ENCODE measurements around the gene TDRD7. TPM values are rescaled to one million over a fixed set of nuclear protein-coding genes. Genes with fewer than 3 reads are reported as not detected.
A peak's percentile ranks its signal among the peaks of the same experiment; 100 is the strongest.
"Not testable (repeated sequence)": the region's sequence is repeated elsewhere in the genome, so short reads cannot be mapped to it uniquely, and the experiment has no call there.

The TDRD7 gene
- total RNA-seq, 1 donor: 5.4 TPM

DNA sequence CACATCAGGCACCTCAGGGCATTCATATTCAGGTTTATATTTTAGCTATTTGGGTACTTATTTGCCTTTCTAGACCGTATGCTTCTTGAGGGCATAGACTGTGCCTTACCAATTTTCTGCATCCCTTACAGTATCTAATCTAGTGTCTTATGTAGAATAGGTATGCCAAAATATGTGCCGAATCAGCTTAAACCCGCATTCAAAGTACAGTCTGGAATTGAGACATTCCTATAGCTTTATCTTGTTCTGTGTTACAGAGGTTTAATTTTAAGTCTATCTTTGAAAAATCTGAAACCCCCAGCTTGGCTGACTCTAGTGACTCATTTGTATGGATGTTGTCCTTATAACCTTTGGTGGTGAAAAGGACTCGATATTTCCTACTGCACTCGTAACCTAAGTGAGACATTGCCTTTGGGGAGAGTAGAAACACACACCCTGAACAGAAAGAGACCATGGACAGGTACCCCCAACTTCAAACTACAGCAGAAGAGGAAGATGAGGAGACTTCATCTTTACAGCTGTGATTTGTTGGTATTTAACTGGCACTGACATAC lies 62.6 kb downstream of the TDRD7 start:
- no peak for DNase-seq (ENCODE audit: low read depth in 2 of 3, low spot score in 2 of 3)

GRCh38 chr9:97475059-97475458 lies 63.2 kb downstream of the TDRD7 start:
- DNase-seq (ENCODE audit: low read depth in 2 of 3, low spot score in 2 of 3): no peak

DNA sequence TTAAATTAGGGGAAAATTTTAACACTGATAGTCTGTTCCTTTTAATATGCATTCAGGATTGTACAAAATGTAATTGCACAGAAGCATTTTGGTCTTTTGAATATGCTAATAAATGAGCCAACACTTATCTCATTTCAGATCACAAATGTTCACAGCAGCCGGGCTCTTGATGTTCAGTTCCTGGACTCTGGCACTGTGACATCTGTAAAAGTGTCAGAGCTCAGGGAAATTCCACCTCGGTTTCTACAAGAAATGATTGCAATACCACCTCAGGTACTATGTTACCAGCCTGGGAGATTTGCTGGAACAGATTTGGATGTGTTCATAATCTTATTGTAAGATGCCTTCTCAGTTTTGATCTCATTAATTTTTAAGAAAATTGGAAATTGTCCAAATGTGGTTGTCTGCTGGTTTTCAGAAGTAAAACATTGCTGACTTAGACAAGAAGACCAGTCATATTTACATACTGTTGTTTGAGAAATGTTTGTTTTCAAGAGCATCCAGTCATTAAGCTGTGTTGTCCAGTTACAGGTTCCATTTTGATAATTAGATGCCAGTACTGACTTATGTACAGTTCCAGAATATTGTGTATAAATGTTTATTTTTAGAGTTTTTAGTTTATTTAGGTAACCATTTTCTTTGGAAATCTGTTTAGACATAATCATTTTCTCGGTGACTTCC lies 66.5 kb downstream of the TDRD7 start:
- DNase-seq (ENCODE audit: low read depth in 2 of 3, low spot score in 2 of 3): peak in 1 of 3 donors; percentile 20

DNA sequence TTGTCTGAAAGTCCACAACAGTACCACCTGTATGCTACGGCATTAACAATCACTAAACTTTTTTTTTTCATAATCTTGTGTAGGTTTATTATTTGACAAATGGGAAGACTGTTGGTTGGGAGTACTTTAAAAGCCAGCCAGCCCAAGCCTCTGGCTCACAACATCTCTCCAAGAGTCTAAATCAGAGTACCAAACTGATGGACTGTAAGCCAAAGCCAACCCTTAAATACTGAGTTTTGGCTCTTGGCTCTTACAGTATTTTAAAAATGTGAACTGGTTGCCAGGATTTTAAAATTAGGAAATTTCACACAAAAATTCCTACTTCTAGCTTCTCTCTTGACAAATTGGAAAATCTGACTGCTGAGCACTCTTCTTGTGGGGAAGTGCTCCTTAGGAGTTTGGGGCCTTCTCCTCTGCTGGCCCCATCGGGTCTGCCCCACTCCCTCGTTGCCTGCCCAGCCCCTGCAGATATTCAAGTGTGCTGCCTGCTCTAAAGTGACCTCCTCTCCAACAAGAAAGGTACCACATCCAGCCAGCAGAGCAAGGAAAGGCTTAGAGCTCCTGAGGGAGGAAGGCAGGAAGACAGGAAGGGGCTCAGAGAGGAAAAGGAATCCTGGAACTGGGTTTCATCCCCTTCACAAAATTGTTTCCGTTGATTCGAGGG lies 67.7 kb downstream of the TDRD7 start:
- DNase-seq (ENCODE audit: low read depth in 2 of 3, low spot score in 2 of 3): no peak

GRCh38 chr9:97480174-97480573 lies 68.3 kb downstream of the TDRD7 start:
- DNase-seq (ENCODE audit: low read depth in 2 of 3, low spot score in 2 of 3): no peak

DNA sequence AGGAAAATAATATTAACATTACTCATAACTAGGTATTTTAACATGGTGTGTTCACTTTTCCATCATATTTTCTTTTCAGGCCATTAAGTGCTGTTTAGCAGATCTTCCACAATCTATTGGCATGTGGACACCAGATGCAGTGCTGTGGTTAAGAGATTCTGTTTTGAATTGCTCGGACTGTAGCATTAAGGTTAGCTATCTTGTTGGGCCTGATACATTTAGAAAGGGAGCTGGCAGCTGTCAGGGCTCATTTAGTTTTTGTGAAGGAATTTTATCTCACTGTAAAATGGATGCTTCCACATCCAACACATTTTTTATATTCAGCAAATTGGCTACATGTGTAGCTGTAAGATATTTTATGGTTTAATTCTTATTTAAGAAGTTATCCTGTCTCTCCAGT lies 68.9 kb downstream of the TDRD7 start:
- DNase-seq (ENCODE audit: low read depth in 2 of 3, low spot score in 2 of 3): no peak

GRCh38 chr9:97484134-97484533 lies 72.2 kb downstream of the TDRD7 start:
- DNase-seq (ENCODE audit: low read depth in 2 of 3, low spot score in 2 of 3): no peak

DNA sequence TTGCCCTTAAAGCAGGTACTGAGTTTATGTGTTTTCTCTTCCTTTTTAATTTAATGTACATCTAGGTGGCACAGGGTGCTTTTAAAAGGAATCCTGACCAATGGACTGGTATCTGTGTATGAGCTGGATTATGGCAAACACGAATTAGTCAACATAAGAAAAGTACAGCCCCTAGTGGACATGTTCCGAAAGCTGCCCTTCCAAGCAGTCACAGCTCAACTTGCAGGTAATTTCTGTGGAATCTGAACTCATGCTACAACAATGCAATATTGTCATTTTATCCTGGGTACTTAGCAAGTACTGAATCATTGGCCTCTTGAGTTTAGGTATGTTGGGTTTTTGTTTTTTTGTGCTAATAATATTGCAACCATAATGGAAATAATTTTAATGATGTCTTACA lies 75.2 kb downstream of the TDRD7 start:
- DNase-seq (ENCODE audit: low read depth in 2 of 3, low spot score in 2 of 3): no peak

DNA sequence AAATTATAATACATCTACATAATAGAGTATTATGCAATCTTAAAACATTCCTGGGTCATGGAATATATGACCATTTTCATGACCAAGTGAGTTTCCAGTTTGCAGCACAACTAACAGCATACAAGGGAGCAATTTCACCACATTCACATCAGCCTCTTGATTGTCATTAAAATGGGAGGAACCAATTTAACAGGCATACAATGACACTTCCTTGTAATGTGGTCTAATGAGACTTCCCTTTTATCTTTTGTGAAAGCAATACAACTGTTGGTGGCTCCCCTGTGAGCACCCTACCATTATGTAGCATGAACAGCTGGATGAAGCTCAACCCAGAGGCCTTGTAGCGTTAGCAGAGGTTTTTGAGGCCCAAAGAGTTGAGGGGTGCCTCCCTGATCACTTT lies 76.0 kb downstream of the TDRD7 start:
- DNase-seq (ENCODE audit: low read depth in 2 of 3, low spot score in 2 of 3): no peak

- no peak for DNase-seq (ENCODE audit: low read depth in 2 of 3, low spot score in 2 of 3)
Observed at GRCh38 chr9:97491216-97491999, 79.5 kb downstream of the TDRD7 start.

- DNase-seq (ENCODE audit: low read depth in 2 of 3, low spot score in 2 of 3): not testable (repeated sequence)
Observed at GRCh38 chr9:97497558-97498375, 85.9 kb downstream of the TDRD7 start.

- DNase-seq (ENCODE audit: low read depth in 2 of 3, low spot score in 2 of 3): not testable (repeated sequence)
Observed at GRCh38 chr9:97498846-97499245, 87.0 kb downstream of the TDRD7 start.

DNA sequence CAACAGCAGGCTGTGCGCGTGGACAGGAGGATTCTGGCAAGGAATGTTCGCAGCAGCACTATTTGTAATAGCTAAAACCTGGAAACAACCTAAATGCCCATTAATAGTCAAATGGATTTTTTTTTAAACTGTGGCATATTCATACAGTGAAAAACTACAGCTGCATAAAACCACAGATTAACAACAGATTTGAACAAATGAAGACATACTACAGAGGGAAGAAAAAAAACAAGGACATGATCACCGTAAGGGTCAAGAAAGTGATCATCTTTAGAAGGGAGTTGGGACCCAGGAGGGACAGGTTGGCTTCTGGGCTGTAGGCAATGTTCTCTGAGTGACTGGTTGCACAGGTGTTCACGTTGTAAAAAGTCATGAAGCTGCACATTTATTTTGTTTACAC lies 88.4 kb downstream of the TDRD7 start:
- DNase-seq (ENCODE audit: low read depth in 2 of 3, low spot score in 2 of 3): no peak

DNA sequence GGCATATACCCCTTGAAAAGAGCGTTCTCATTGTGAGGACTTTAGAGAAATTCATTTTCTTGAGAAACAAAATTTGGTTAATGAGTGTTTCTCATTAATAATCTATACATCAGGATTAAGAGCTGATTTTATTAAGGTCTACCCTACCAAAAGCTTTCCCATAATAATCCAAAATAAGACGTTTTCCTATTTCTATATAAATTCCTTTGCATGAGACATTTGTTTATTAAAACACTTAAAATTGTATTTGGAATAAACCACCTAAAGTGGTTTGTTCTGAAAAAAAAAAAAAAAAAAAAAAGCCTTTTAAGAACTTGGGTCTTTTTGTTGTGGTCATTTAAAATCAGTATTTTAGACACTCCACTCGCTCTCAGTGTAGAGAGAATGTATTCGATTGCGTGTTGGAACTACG lies 88.9 kb downstream of the TDRD7 start:
- DNase-seq (ENCODE audit: low read depth in 2 of 3, low spot score in 2 of 3): no peak

- DNase-seq (ENCODE audit: low read depth in 2 of 3, low spot score in 2 of 3): peak in 2 of 3 donors; percentile 60 to 64
Observed at GRCh38 chr9:97501177-97501971, 89.5 kb downstream of the TDRD7 start, which contains the start of gene TMOD1. Gene TMOD1 (plus strand): TSS chr9:97501666. CDS start chr9:97524189, 22,523 bp downstream.

GRCh38 chr9:97501972-97502221 lies 90.0 kb downstream of the TDRD7 start:
- DNase-seq (ENCODE audit: low read depth in 2 of 3, low spot score in 2 of 3): no peak

DNA sequence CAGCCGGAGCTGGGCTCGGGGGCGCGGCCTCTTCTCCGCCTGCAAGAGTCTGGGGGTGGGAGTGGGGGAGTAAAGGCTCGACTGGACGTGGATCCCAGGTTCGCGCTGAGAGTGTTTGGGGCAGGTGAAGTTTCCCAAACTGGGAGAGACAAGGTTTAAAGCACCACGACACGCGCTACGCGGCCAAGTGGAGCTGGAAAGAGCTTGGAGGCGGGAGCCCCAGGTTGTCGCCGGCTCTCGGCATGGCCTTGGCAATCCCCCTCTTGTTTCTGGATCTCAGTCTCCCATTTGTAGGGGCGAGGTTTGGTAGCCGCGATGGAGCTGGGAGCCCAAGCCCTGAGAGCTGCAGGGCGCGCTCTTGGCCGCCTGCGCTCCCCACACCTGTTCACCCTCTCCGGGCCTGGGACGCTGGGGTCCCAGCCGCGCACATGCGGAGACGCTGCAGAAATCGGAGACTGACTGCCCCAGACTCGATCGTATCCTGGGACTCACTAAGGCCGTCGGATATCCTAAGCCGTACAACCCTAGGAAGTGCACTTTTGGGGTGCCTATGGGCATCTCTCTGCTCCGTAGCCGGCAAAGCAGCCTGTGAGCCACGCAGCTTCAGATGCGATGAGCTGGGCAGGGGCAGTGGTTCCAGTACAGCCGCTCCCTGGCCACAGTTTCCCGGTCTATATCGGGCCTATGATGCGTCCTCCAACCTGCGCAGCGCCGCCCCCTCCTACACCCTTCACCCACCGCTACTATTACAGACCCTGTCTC lies 90.5 kb downstream of the TDRD7 start:
- DNase-seq (ENCODE audit: low read depth in 2 of 3, low spot score in 2 of 3): peak in 1 of 3 donors; percentile 19

DNA sequence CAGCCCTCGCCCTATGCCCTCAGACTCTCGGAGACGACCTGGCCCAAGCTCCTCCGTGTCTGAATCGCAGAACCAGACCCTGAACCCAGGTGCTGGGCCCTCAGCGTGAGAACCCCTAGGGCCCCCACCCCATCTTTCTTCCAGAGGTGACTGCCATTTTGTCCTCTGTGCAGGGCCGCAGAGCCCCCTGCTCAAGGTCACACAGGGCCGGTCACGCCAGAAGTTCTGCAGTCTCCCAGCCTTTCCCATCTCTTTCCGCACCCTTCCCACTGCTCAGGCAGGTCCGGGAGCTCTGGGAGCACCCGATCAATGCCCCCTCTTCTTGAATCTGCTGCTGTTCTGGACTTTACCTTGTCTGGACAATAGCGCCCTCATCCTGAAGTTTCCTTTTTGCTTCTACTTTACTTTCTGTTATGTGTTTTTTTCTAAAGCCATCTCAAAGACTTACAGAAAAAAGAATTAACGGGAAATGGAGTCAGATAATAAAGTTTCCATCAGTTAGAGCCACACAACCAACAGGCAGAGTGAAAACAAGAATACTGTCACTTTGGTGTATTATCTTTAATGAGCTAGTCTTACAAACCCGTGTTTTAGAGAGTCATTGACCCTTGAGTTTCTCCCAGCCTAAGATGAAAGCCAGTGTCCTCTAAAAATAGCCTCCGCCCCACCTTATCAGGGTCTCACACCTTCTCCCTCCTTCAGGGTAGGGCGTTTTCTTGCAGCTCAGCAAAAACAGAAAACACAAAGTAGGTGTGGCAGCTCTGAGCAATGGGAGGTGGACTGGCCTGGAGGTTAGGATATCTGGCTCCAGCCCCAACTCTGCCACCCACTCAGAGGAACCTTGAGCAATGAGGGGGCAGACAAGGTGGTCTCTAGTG lies 91.3 kb downstream of the TDRD7 start:
- DNase-seq (ENCODE audit: low read depth in 2 of 3, low spot score in 2 of 3): peak in 2 of 3 donors; percentile 28 to 29
